WI38 (cell line): ENCODE results near the gene FADS3.

ENCODE experiments used
- H3K4me3 ChIP-seq: 2 replicates; pipeline ENCODE4 v1.5.1; 2011; ENCODE audit warnings: low read depth, mild to moderate bottlenecking, control low read depth, low read length
- CTCF ChIP-seq: IDR thresholded peaks from 2 replicates; pipeline ENCODE4 v1.5.1; 2012; ENCODE audit warnings: low read depth, mild to moderate bottlenecking, control low read depth, low read length

The FADS3 gene

GRCh38 chr11:61826930-61827570, 64.3 kb downstream of the FADS3 start:
- peak overlapping the region; percentile 81 for H3K4me3 ChIP-seq
- TF ChIP-seq CTCF: no peak
